PC-9 (cell line): ENCODE results near the gene GATAD2A.

Experiments used
- EZH2 ChIP-seq: fragments of 200-600 bp; sonication (generic); IDR thresholded peaks from 2 replicates; pipeline ENCODE4 v1.8.0; 2017; ENCODE audit warnings: antibody characterized with exemption, low read depth
- TF ChIP-seq, protein P1 (sequence below): fragments of 200-600 bp; sonication (generic); conservative IDR thresholded peaks from 2 replicates; pipeline ENCODE4 v1.6.1; 2017; ENCODE audit warnings: mixed run types, antibody characterized with exemption, mild to moderate bottlenecking, moderate library complexity

DNA sequence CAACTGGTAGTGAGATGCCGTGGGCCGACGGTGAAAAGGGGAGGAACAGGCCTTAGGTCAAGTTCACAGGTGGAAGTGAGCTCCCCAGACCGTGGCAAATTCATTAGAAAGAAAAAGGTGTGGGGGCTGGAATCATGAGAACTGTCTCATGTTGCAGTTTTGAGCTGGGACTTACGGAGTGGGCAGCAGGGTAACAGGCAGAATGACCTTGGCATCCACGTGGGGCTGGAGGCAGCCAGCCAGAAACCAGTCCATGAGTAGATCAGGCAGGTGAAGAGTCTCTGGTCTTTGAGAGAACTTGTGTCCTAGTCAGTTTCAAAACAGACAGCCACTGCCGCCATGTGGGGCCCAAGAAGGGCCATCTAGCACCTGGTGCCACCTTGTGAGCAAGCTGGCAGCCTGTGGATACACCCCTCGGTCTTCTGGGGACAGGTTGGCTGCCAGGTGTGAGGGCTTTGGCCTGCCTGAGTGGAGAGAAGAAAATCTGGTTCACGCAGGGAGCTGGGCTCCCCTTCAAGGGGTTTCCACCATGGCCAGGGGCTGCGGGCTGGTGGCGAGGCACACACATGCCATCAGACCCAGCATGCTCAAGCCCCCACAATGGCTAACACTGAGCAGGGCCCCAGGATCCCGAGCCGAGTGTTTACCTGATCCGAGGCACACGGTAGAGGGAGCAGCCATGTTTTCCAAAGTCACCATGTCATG is 86.0 kb downstream of the GATAD2A start:
- TF ChIP-seq, protein P1, sequence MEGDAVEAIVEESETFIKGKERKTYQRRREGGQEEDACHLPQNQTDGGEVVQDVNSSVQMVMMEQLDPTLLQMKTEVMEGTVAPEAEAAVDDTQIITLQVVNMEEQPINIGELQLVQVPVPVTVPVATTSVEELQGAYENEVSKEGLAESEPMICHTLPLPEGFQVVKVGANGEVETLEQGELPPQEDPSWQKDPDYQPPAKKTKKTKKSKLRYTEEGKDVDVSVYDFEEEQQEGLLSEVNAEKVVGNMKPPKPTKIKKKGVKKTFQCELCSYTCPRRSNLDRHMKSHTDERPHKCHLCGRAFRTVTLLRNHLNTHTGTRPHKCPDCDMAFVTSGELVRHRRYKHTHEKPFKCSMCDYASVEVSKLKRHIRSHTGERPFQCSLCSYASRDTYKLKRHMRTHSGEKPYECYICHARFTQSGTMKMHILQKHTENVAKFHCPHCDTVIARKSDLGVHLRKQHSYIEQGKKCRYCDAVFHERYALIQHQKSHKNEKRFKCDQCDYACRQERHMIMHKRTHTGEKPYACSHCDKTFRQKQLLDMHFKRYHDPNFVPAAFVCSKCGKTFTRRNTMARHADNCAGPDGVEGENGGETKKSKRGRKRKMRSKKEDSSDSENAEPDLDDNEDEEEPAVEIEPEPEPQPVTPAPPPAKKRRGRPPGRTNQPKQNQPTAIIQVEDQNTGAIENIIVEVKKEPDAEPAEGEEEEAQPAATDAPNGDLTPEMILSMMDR, result no peak
- no peak for TF ChIP-seq EZH2
